IPS-18c (cell line): ENCODE data around the gene OXCT2.
A peak's percentile ranks its signal among the peaks of the same experiment; 100 is the strongest.
"Not testable (repeated sequence)": the region's sequence is repeated elsewhere in the genome, so short reads cannot be mapped to it uniquely, and the experiment has no call there.

Experiments used
- H3K4me3 ChIP-seq: 2 replicates; pipeline ENCODE4 v1.7.0; 2013; ENCODE audit warnings: low read depth, mild to moderate bottlenecking, low read length, moderate library complexity; ENCODE audit not compliant: insufficient read depth
- H3K9me3 ChIP-seq: one replicate; pipeline ENCODE4 v1.6.1; 2013; ENCODE audit warnings: mild to moderate bottlenecking, low read length, moderate library complexity; ENCODE audit not compliant: control insufficient read depth, insufficient read depth

The OXCT2 gene

GRCh38 chr1:39788758-39789570 lies 17.8 kb upstream of the OXCT2 start, which contains the start of gene BMP8B:
Gene BMP8B, minus strand, starts transcription at chr1:39788865. Its CDS starts 380 bp downstream, at chr1:39788485.
- no peaks in the 10 kb centered on the region for H3K9me3 ChIP-seq
- H3K4me3 ChIP-seq: peak within 1 kb of the TSS; percentile 49

DNA sequence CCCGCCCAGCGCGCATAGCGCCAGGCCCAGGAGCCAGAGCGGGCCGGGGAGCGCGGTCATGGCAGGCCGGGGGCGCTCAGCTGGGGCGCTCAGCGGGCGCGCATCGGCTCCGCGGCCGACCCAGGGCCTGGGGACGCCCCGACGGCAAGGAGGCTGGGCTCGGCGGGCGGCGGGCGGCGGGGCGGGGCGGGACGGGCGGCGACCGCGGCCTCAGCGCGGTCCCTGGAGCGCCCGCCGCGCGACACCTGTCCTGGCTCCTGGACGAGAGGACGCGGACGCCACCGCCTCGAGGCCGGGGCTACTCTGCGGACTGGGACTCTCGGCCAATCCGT lies 17.2 kb upstream of the OXCT2 start:
- no peak overlapping the region; the same call in 1 of the 2 replicates for H3K4me3 ChIP-seq
- H3K9me3 ChIP-seq: no peaks in the 10 kb centered on the region

DNA sequence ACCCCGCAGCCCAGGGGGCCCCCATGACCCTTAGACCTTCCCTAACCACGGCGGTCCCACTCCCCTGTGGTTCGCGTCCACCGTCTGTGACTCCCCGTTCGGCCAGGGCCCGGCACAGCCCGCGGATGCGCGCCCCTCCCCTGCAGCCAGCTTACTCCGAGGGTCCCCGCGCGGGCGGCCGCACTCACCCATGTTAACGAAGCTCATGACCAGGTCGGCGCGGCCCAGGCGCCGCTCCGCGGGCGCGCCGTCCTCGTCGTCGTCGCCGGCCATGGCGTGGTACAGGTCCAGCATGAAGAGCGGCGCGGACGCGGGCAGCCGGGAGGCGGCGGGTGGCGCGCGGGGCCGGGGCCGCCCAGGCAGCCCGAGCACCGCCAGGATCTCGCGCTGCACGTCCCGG lies 16.8 kb upstream of the OXCT2 start:
- H3K9me3 ChIP-seq, H3K4me3 ChIP-seq: not testable (repeated sequence)

- H3K4me3 ChIP-seq: no peak overlapping the region
Measured at GRCh38 chr1:39787468-39787867, 16.3 kb upstream of the OXCT2 start.

GRCh38 chr1:39787108-39787375 lies 15.9 kb upstream of the OXCT2 start:
- not testable (repeated sequence) for H3K9me3 ChIP-seq, H3K4me3 ChIP-seq

More at GRCh38 chr1:39787468-39787867, 16.3 kb upstream of the OXCT2 start:
- H3K9me3 ChIP-seq: no peaks in the 10 kb centered on the region

GRCh38 chr1:39786303-39787107 lies 15.4 kb upstream of the OXCT2 start:
- H3K4me3 ChIP-seq, H3K9me3 ChIP-seq: not testable (repeated sequence)

DNA sequence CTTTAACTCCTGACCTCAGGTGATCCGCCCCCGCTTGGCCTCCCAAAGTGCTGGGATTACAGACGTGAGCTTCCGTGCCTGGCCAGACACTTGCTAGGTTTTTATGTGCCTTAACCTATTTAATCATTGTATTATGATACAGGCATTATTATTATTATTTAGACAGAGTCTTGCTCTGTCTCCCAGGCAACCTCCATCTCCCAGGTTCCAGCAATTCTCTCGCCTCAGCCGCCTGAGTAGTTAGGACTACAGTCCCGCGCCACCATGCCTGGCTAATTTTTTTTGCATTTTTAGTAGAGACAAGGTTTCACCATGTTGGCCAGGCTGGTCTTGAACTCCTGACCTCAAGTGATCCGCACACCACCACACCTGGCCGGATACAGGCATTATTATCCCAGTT lies 11.5 kb upstream of the OXCT2 start:
- H3K4me3 ChIP-seq, H3K9me3 ChIP-seq: not testable (repeated sequence)

- no peak overlapping the region for H3K4me3 ChIP-seq
- no peaks in the 10 kb centered on the region for H3K9me3 ChIP-seq
Measured at GRCh38 chr1:39782103-39782502, 11.0 kb upstream of the OXCT2 start.

GRCh38 chr1:39781349-39781715 lies 10.2 kb upstream of the OXCT2 start:
- Histone ChIP-seq H3K4me3 (no peak overlapping the region), H3K9me3 (no peaks in the 10 kb centered on the region)

DNA sequence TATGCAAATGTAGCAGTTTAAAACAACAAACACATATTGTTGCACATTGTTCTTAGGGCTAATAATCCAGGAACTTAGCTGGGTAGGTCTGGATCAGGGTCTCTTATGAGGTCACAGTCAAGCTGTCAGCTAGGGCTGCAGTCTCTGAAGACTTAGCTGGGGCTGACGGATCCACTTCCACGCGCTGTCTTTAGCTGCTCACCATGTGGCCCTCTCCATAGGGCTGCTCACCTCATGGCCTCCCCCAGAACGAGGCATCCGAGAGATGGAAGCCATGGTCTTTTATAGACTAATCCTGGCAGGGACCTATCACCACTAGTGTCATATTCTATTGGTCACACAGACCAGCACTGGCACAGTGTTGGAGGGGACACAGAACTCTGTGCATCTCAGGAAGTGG lies 8.7 kb upstream of the OXCT2 start:
- H3K4me3 ChIP-seq: no peak overlapping the region
- no peaks in the 10 kb centered on the region for H3K9me3 ChIP-seq

DNA sequence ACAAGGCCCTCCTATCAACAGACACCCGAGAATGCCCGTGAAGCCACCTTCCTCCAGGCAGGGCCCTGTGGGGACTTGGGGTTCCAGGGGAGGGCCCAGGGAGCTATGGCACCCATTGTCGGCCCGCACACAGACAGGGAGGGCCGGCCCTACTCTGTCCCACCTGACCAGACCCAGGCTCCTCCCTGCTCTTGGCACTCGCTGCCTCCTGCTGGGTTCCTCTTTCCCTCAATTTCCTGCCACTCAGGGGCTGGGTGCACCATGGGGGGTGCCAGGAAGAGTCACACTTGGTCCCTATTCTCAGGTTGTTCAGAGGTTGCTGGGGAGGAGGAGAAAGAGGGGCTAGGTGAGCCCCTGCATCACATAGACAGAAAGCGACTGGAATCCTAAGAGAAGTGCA lies 8.0 kb upstream of the OXCT2 start:
- Histone ChIP-seq H3K9me3 (no peaks in the 10 kb centered on the region), H3K4me3 (no peak overlapping the region)

- H3K9me3 ChIP-seq, H3K4me3 ChIP-seq: not testable (repeated sequence)
Measured at GRCh38 chr1:39778463-39779099, 7.4 kb upstream of the OXCT2 start.

DNA sequence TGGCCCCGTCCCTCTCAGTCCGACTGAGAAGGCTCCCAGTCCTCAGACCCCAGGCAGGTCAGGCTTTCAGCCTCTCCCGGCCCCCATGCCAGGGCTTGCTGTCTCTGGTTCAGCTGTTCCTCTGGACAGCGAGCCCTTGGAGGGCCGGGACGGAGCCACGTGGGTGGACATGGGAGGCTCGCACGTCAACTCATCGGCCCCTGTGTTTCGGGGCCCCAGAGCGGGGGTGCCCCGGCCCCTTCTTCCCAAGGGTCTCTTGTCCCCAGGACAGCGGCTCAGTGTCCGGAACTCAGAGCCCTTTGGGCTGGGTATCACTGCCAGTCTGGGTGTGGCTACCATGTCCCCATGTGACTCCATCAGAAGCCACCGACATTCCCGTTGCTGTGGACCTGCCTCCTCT lies 6.7 kb upstream of the OXCT2 start:
- H3K9me3 ChIP-seq: not testable (repeated sequence)

DNA sequence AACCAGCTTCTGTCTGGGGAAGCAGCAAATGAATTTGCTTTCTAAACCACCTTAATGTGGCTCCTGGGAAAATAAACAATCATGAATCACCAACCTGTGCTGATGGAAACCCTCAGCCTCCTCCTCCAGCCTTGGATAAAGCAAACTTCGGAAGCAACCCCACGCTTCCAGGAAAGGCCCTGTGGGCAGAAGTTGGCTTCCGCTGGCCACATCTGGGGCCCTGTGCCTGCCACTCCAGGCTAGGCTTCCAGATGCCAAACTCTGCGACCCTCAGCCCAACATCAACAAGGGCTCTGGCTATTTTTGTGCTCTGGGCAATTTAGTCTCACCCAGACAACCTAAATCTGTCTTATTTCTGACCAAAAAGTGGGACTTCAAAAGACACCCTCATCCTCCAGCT lies 6.2 kb upstream of the OXCT2 start:
- Histone ChIP-seq H3K4me3 (no peak overlapping the region), H3K9me3 (no peaks in the 10 kb centered on the region)

More for the DNA sequence above, 6.7 kb upstream of the OXCT2 start:
- not testable (repeated sequence) for H3K4me3 ChIP-seq

- no peak overlapping the region for H3K4me3 ChIP-seq
Measured at GRCh38 chr1:39776886-39777285, 5.7 kb upstream of the OXCT2 start.

GRCh38 chr1:39776400-39776713 lies 5.2 kb upstream of the OXCT2 start:
- Histone ChIP-seq H3K4me3 (no peak overlapping the region), H3K9me3 (no peaks in the 10 kb centered on the region)

More at GRCh38 chr1:39776886-39777285, 5.7 kb upstream of the OXCT2 start:
- no peaks in the 10 kb centered on the region for H3K9me3 ChIP-seq

GRCh38 chr1:39775676-39776399 lies 4.7 kb upstream of the OXCT2 start:
- H3K4me3 ChIP-seq, H3K9me3 ChIP-seq: not testable (repeated sequence)

GRCh38 chr1:39775141-39775540 lies 4.0 kb upstream of the OXCT2 start:
- H3K4me3 ChIP-seq, H3K9me3 ChIP-seq: not testable (repeated sequence)
